ENCODE data around the gene NYNRIN. TPM values are rescaled to one million over a fixed set of nuclear protein-coding genes. Genes with fewer than 3 reads are reported as not detected.

The NYNRIN gene
- total and polyA plus RNA-seq, 2 of the 4 experiments (the other 2 are of a cell fraction), result 2.2 to 5.4 TPM

DNA sequence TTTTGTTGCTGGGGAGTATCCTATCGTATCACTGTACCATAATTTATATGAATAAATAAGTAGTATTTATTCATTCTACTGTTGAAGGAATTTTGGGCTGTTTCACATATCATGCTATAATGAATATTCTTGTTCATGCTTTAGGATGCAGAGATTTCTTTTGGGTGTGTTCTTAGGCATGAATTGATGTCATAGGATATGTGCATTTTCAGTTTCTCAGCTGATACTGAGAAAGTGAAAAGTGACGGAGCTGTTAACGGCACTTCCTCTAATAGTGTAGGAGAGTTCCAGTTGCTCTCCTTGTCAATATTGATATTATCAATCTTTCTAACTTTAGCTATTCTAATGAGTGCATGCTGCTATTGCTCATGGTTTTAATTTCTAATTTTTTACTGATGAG is 67.0 kb downstream of the NYNRIN start:
- Histone ChIP-seq H3K4me2 (ENCODE audit: low read depth, low read length) (no peak overlapping the region), H3K79me1 (ENCODE audit: low read depth in 1 of 2, low read length in 2 of 2) (no peaks in the 10 kb centered on the region), H4K8ac (ENCODE audit: low read depth in 2 of 2, low read length in 2 of 2) (no peak overlapping the region), H2BK120ac (ENCODE audit: low read depth, low read length) (no peak overlapping the region), H4K20me1 (ENCODE audit: insufficient read depth, low read length) (no peaks in the 10 kb centered on the region), H2BK5ac (ENCODE audit: low read depth, low read length, poor library complexity, severe bottlenecking) (no peak overlapping the region), H3K9ac (ENCODE audit: low read depth, low read length) (no peak overlapping the region), H2BK20ac (ENCODE audit: low read depth, low read length) (no peak overlapping the region), H2BK15ac (ENCODE audit: low read depth, low read length) (no peak overlapping the region), H3K18ac (ENCODE audit: low read depth, low read length) (no peak overlapping the region), H2AK5ac (ENCODE audit: low read depth, low read length) (no peak overlapping the region), H3K56ac (ENCODE audit: extremely low read depth, insufficient read depth, low read length) (no peak overlapping the region), H4K5ac (ENCODE audit: low read depth, low read length) (no peak overlapping the region), H3K4me1 (ENCODE audit: control insufficient read depth, insufficient read depth, low read length) (no peaks in the 10 kb centered on the region), H2AK9ac (replicated peaks; ENCODE audit: low read depth, low read length, poor library complexity) (no peak overlapping the region), H3K27me3 (ENCODE audit: control insufficient read depth, insufficient read depth, low read length) (no peaks in the 10 kb centered on the region), H3K14ac (replicated peaks; ENCODE audit: low read depth, low read length) (no peak overlapping the region), H3K27ac (ENCODE audit: insufficient read depth, low read length) (no peak overlapping the region), H3K23ac (ENCODE audit: low read depth, low read length) (no peak overlapping the region), H3K4ac (ENCODE audit: low read depth, low read length) (no peak overlapping the region), H4K91ac (ENCODE audit: insufficient read depth, low read depth, low read length) (no peak overlapping the region), H2AFZ (replicated peaks; ENCODE audit: low read length, poor library complexity) (no peak overlapping the region), H3K4me3 (ENCODE audit: insufficient read depth, low read depth, low read length) (no peak overlapping the region), H3K9me1 (ENCODE audit: insufficient read depth, low read length) (no peaks in the 10 kb centered on the region), H3K9me3 (ENCODE audit: control insufficient read depth, insufficient read depth, low read length) (no peaks in the 10 kb centered on the region), H3K36me3 (ENCODE audit: control insufficient read depth, insufficient read depth, low read length) (no peaks in the 10 kb centered on the region)
- intact Hi-C loops (cut with micrococcal nuclease) (loop anchor here (10.0 kb wide), 1 partner anchor 159 kb away; no protein-coding TSS in a partner anchor), in situ Hi-C loops (cut with MboI; ENCODE audit: low sequenced_read_pairs) (no loop called here), dilution Hi-C loops (cut with HindIII; ENCODE audit: low sequenced_read_pairs, unreplicated experiment) (no loop called here)
- BruUV-seq (replicated peaks), result no TSS peak
- TF ChIP-seq BHLHE40 (IDR thresholded peaks at IDR 0.05; ENCODE audit: low read depth, low read length), result no peak
- TF ChIP-seq, protein P1, sequence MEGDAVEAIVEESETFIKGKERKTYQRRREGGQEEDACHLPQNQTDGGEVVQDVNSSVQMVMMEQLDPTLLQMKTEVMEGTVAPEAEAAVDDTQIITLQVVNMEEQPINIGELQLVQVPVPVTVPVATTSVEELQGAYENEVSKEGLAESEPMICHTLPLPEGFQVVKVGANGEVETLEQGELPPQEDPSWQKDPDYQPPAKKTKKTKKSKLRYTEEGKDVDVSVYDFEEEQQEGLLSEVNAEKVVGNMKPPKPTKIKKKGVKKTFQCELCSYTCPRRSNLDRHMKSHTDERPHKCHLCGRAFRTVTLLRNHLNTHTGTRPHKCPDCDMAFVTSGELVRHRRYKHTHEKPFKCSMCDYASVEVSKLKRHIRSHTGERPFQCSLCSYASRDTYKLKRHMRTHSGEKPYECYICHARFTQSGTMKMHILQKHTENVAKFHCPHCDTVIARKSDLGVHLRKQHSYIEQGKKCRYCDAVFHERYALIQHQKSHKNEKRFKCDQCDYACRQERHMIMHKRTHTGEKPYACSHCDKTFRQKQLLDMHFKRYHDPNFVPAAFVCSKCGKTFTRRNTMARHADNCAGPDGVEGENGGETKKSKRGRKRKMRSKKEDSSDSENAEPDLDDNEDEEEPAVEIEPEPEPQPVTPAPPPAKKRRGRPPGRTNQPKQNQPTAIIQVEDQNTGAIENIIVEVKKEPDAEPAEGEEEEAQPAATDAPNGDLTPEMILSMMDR (conservative IDR thresholded peaks at IDR 0.05; ENCODE audit: low read depth, low read length), result no peak
- TF ChIP-seq CEBPB (IDR thresholded peaks at IDR 0.05; ENCODE audit: low read depth, low read length), result no peak
- ATAC-seq (ENCODE audit: low read depth) (no peak), DNase-seq (no peak)
- ChIA-PET CTCF (no interaction called here), POLR2A (ENCODE audit: unreplicated experiment) (no interaction called here)
- WGBS, 2 experiments (ENCODE audit: extremely low coverage in 2 of 2, insufficient read length in 1 of 2), result no CpG with 5 or more reads among the region's 3 CpGs

Small RNAs within 50 kb of the gene (microRNA-seq; reads per million reads assigned to microRNA genes)
- gene RF00026 (ENCODE audit: insufficient read depth, insufficient read length), result not detected

Small RNAs within 50 kb of the gene (small RNA-seq; reads per million reads assigned to genes)
- 0 reads per million in 5 experiments for gene RF00026

Other genes starting within 250 kb of the NYNRIN start
- 29.7 and 34.6 TPM in 2 replicates for gene IRF9, start 237.7 kb upstream of the NYNRIN start, total RNA-seq (2012; rRNA removed)
- 23.2 and 25.6 TPM in 2 replicates for gene IRF9, start 237.7 kb upstream of the NYNRIN start, polyA plus RNA-seq (2012; rRNA removed)
- gene REC8, start 226.9 kb upstream of the NYNRIN start, total RNA-seq (2012; rRNA removed), result 0.36 and 0.56 TPM in 2 replicates
- gene REC8, start 226.9 kb upstream of the NYNRIN start, polyA plus RNA-seq (2012; rRNA removed), result 3.5 and 3.6 TPM in 2 replicates
- 36.7 and 37.6 TPM in 2 replicates for gene IPO4, start 210.2 kb upstream of the NYNRIN start, total RNA-seq (2012; rRNA removed)
- 39.4 and 39.9 TPM in 2 replicates for gene IPO4, start 210.2 kb upstream of the NYNRIN start, polyA plus RNA-seq (2012; rRNA removed)
- gene TM9SF1, start 203.6 kb upstream of the NYNRIN start, total RNA-seq (2012; rRNA removed), result 51.9 and 65.6 TPM in 2 replicates
- gene TM9SF1, start 203.6 kb upstream of the NYNRIN start, polyA plus RNA-seq (2012; rRNA removed), result 40.4 and 40.9 TPM in 2 replicates
- gene TSSK4, start 193.3 kb upstream of the NYNRIN start, total RNA-seq (2012; rRNA removed), result under 0.01 TPM in 1 of 2 replicates, not detected in the other
- gene TSSK4, start 193.3 kb upstream of the NYNRIN start, polyA plus RNA-seq (2012; rRNA removed), result 0.07 TPM in 1 of 2 replicates, not detected in the other
- 22.0 and 31.7 TPM in 2 replicates for gene CHMP4A, start 185.5 kb upstream of the NYNRIN start, total RNA-seq (2012; rRNA removed)
- gene CHMP4A, start 185.5 kb upstream of the NYNRIN start, polyA plus RNA-seq (2012; rRNA removed), result 63.8 and 66.4 TPM in 2 replicates
- 15.1 and 16.7 TPM in 2 replicates for gene MDP1, start 182.9 kb upstream of the NYNRIN start, total RNA-seq (2012; rRNA removed)
- 16.7 and 17.8 TPM in 2 replicates for gene MDP1, start 182.9 kb upstream of the NYNRIN start, polyA plus RNA-seq (2012; rRNA removed)
- 167 and 224 TPM in 2 replicates for gene NEDD8, start 166.6 kb upstream of the NYNRIN start, total RNA-seq (2012; rRNA removed)
- 375 and 393 TPM in 2 replicates for gene NEDD8, start 166.6 kb upstream of the NYNRIN start, polyA plus RNA-seq (2012; rRNA removed)
- gene GMPR2, start 166.1 kb upstream of the NYNRIN start, total RNA-seq (2012; rRNA removed), result 56.1 and 92.5 TPM in 2 replicates
- 63.7 and 65.7 TPM in 2 replicates for gene GMPR2, start 166.1 kb upstream of the NYNRIN start, polyA plus RNA-seq (2012; rRNA removed)
- gene TINF2, start 156.4 kb upstream of the NYNRIN start, total RNA-seq (2012; rRNA removed), result 21.1 and 26.9 TPM in 2 replicates
- gene TINF2, start 156.4 kb upstream of the NYNRIN start, polyA plus RNA-seq (2012; rRNA removed), result 30.0 and 33.0 TPM in 2 replicates
- gene TGM1, start 135.8 kb upstream of the NYNRIN start, total RNA-seq (2012; rRNA removed), result 0.56 and 0.72 TPM in 2 replicates
- 2.7 and 3.3 TPM in 2 replicates for gene TGM1, start 135.8 kb upstream of the NYNRIN start, polyA plus RNA-seq (2012; rRNA removed)
- gene RABGGTA, start 127.4 kb upstream of the NYNRIN start, total RNA-seq (2012; rRNA removed), result 25.6 and 27.2 TPM in 2 replicates
- 55.6 and 64.0 TPM in 2 replicates for gene RABGGTA, start 127.4 kb upstream of the NYNRIN start, polyA plus RNA-seq (2012; rRNA removed)
- gene DHRS1, start 99.2 kb upstream of the NYNRIN start, total RNA-seq (2012; rRNA removed), result 13.1 and 15.8 TPM in 2 replicates
- gene DHRS1, start 99.2 kb upstream of the NYNRIN start, polyA plus RNA-seq (2012; rRNA removed), result 34.7 and 38.6 TPM in 2 replicates
- gene NOP9, start 99.2 kb upstream of the NYNRIN start, total RNA-seq (2012; rRNA removed), result 22.5 and 25.8 TPM in 2 replicates
- gene NOP9, start 99.2 kb upstream of the NYNRIN start, polyA plus RNA-seq (2012; rRNA removed), result 11.7 and 11.8 TPM in 2 replicates
- under 0.01 TPM in 2 replicates for gene CIDEB, start 91.0 kb upstream of the NYNRIN start, total RNA-seq (2012; rRNA removed)
- gene CIDEB, start 91.0 kb upstream of the NYNRIN start, polyA plus RNA-seq (2012; rRNA removed), result 0.19 TPM in 2 replicates
- 0.56 and 0.72 TPM in 2 replicates for gene LTB4R2, start 88.9 kb upstream of the NYNRIN start, total RNA-seq (2012; rRNA removed)
- gene LTB4R2, start 88.9 kb upstream of the NYNRIN start, polyA plus RNA-seq (2012; rRNA removed), result 1.7 and 2.0 TPM in 2 replicates
- 0.18 and 0.28 TPM in 2 replicates for gene LTB4R, start 87.5 kb upstream of the NYNRIN start, total RNA-seq (2012; rRNA removed)
- 2.3 TPM in 2 replicates for gene LTB4R, start 87.5 kb upstream of the NYNRIN start, polyA plus RNA-seq (2012; rRNA removed)
- not detected in 2 replicates for gene ADCY4, start 63.9 kb upstream of the NYNRIN start, total RNA-seq (2012; rRNA removed)
- gene ADCY4, start 63.9 kb upstream of the NYNRIN start, polyA plus RNA-seq (2012; rRNA removed), result 0.04 TPM in 1 of 2 replicates, not detected in the other
- gene RIPK3, start 59.0 kb upstream of the NYNRIN start, total RNA-seq (2012; rRNA removed), result not detected in 2 replicates
- gene RIPK3, start 59.0 kb upstream of the NYNRIN start, polyA plus RNA-seq (2012; rRNA removed), result 0.09 TPM in 1 of 2 replicates, not detected in the other
- 13.6 and 15.6 TPM in 2 replicates for gene NFATC4, start 30.8 kb upstream of the NYNRIN start, total RNA-seq (2012; rRNA removed)
- 35.8 and 38.4 TPM in 2 replicates for gene NFATC4, start 30.8 kb upstream of the NYNRIN start, polyA plus RNA-seq (2012; rRNA removed)
- gene CBLN3, start 30.7 kb downstream of the NYNRIN start, total RNA-seq (2012; rRNA removed), result 0.56 and 0.72 TPM in 2 replicates
- gene CBLN3, start 30.7 kb downstream of the NYNRIN start, polyA plus RNA-seq (2012; rRNA removed), result 3.9 and 4.5 TPM in 2 replicates
- gene KHNYN, start 31.0 kb downstream of the NYNRIN start, total RNA-seq (2012; rRNA removed), result 22.8 and 24.4 TPM in 2 replicates
- gene KHNYN, start 31.0 kb downstream of the NYNRIN start, polyA plus RNA-seq (2012; rRNA removed), result 16.1 and 18.9 TPM in 2 replicates
- 5.0 and 7.5 TPM in 2 replicates for gene SDR39U1, start 43.8 kb downstream of the NYNRIN start, total RNA-seq (2012; rRNA removed)
- gene SDR39U1, start 43.8 kb downstream of the NYNRIN start, polyA plus RNA-seq (2012; rRNA removed), result 46.3 and 50.4 TPM in 2 replicates
- gene CMA1, start 109.3 kb downstream of the NYNRIN start, total RNA-seq (2012; rRNA removed), result not detected in 2 replicates
- gene CMA1, start 109.3 kb downstream of the NYNRIN start, polyA plus RNA-seq (2012; rRNA removed), result not detected in 2 replicates
- not detected in 2 replicates for gene CTSG, start 177.2 kb downstream of the NYNRIN start, total RNA-seq (2012; rRNA removed)
- gene CTSG, start 177.2 kb downstream of the NYNRIN start, polyA plus RNA-seq (2012; rRNA removed), result not detected in 2 replicates
- gene GZMH, start 210.7 kb downstream of the NYNRIN start, total RNA-seq (2012; rRNA removed), result not detected in 2 replicates
- not detected in 2 replicates for gene GZMH, start 210.7 kb downstream of the NYNRIN start, polyA plus RNA-seq (2012; rRNA removed)
- not detected in 2 replicates for gene GZMB, start 235.2 kb downstream of the NYNRIN start, total RNA-seq (2012; rRNA removed)
- not detected in 2 replicates for gene GZMB, start 235.2 kb downstream of the NYNRIN start, polyA plus RNA-seq (2012; rRNA removed)

Measured in IMR-90 (cell line).